T47D (cell line): ENCODE data around the gene KIF6.

Experiments used
- DNase-seq, 2 experiments: peaks; one replicate each; pipeline versions ENCODE4 v3.0.0 to v3.0.0-alpha.2; 2011 to 2012; ENCODE audit warnings: low read depth in 1 of 2, low spot score in 1 of 2
- JUND ChIP-seq: IDR thresholded peaks from 2 replicates; pipeline ENCODE4 v1.6.1; 2012; ENCODE audit warnings: low read depth
- in situ Hi-C: cut with HindIII; loops from 2 replicates; pipeline ENCODE4 v1.10.0; 2016; ENCODE audit warnings: low sequenced_read_pairs, low pct_unique_long_range_greater_than_20kb

KIF6 gene

DNA sequence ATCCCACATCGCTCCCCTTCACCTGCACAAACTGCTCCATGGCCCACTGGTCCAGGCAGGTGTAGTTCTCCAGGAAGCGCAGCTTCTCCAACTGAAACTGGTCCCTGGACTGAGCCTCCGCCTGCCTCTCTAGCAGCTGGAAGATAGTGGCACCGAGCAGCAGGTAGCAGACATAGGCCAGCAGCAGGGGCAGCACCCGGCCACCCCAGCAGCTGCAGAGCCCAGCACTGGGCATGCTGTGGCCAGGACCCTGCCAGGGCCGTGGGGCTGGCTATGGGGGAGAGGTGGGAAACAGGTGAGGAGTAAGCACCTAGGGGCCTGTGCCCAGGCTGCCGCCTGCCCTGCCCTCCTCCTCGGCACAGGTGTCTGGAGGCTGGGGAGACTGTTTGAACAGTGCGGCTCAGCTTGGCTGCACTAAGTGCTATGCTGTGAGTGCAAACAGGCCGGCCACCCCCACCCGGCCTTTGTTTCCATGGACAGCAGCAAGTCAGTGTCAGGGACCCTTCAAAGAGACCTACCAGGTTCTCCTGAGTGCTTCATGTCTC lies 402.8 kb downstream of the KIF6 start, which contains the start of gene KCNK16:
TSS of gene KCNK16 (minus strand) at position 397 of the 545 bp plus-strand sequence. CDS start at position 235, 162 bp downstream.
- no peak for DNase-seq
- no peak for TF ChIP-seq JUND
- in situ Hi-C loops = no loop called here

DNA sequence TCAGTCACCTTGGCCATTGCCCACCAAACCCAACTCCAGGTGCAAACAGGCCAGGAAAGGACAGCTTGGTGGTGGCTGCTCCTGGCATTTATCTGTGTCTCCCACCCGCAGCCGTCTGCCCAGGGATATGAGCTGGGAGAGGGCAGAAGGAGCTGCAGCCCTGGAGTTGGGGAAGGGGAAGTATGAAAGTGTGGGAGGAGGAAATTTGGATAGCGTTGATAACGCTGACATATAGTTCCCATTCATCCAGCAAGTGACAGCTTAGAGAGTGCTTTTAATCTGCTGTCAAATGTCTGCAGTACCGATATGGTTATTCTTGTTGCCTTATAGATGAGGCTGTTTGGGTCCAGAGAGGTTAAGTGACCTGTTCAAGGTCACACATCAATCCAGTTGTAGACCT lies 403.4 kb downstream of the KIF6 start:
- TF ChIP-seq JUND = no peak
- DNase-seq = no peak
- in situ Hi-C loops = no loop called here

DNA sequence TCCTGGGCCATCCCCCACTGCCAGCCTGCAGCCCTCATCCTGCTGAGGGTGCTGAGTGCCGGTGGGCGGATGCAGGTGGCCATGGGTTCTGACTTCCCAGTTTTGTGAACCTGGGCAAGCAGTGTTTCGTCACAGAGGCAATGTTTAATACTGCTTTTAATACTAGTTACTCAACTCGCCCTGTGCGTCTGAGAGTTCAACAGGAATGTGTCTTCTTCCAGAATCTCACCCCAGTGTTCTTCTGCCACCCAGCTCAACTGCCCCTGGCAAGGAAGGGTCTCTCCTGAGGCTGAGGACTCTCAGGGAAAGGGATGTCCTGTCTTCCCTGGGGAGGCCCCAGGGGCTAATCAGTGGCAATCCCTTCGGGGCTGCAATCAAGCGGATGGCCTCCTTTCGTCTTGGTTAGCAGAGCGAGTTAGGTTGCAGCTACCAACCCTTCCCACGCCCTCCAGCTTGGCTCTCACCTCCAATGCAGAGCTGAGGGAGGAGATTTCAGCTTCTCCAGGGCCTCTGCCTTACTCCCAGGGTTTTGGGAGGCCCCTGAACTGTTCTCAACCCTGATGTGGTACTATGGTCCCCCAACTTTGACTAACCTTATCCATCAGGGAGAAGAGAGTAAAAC lies 404.7 kb downstream of the KIF6 start:
- in situ Hi-C loops = no loop called here
- no peak for TF ChIP-seq JUND
- no peak for DNase-seq

DNA sequence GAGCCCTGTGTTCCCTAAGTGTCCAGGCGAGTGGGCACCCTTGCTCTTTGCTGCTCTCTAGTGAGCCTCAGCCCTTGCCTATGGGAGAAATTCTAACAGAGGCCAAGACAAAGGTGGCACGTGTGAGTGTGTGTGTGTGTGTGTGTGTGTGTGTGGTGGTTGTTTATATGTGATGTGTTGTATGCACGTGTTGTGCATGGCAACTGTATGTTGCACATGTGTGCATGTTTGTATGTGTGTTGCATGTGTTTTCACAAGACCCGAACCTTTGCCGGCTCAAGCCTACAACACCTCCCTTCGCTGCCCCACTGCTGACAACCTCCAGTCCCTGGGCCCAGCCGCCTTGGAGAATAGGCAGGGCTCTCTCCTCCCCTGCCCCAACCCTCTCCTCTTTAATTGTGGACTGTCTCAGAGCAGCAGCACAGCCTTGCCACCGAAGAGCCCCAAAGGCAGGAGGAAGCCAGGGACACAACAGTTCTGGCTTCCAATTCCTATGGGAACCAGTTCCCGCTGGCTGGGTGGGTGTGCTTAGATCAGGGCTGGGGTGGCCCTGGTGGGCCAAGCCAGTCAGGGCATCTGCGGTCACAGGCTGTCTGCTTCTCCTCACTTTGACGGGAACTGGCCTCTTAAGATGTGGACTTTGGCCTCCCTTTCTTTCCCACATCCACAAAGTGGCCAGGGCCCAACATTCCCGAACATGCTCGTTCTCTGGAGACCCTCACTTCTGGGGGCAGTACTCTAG lies 405.4 kb downstream of the KIF6 start:
- no peak for TF ChIP-seq JUND
- no peak for DNase-seq
- in situ Hi-C loops = no loop called here

DNA sequence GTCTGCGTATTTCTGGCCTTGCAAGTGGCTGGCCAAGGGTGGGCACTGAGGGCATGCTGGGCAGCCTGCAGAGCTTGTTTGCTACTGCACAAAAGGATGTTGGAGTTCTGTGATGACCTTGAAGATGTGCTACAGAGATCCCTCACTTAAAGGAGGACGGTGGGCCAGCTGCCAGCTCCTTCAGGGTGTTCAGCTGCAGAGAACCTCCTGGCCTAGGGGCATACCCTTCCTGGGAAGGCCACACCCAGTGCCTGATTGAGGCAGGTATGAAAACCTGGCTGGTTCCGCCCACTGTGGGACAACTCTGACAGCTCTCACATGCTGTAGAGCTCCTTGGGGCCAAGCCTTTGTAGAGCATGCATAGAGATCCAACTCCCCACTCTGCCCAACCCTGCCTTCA lies 408.0 kb downstream of the KIF6 start:
- DNase-seq = no peak
- in situ Hi-C loops = no loop called here
- TF ChIP-seq JUND = no peak

DNA sequence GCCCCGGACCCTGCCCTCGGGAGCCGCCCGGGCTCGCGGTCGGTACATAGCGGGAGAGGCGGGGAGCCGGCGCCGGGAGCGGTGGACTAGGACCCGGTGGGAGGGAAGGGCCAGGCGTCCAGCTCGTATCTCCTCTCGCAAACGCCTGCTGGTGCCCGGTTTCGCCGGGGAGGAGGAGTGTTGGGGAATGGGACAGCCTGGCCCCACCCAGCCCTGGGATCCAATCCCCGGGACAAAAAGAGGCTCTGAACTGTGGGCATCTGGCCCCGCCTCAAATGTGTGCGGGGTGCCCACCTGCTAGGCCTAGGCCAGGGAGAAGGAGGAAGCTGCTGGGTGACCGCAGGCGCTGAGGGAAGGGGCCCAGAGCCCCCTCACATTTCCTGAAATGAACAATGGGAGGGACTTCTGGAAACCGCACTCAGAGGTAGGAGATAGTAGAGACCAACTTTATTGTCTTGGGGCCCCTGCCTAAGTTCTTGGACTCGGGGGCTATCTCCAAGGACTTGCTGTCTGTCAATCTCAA lies 410.9 kb downstream of the KIF6 start, which contains the start of gene KCNK17:
TSS of gene KCNK17 (minus strand) at position 147 of the 523 bp plus-strand sequence. CDS start at position 48, 99 bp downstream.
- in situ Hi-C loops = no loop called here
- no peak for TF ChIP-seq JUND
- DNase-seq = no peak

DNA sequence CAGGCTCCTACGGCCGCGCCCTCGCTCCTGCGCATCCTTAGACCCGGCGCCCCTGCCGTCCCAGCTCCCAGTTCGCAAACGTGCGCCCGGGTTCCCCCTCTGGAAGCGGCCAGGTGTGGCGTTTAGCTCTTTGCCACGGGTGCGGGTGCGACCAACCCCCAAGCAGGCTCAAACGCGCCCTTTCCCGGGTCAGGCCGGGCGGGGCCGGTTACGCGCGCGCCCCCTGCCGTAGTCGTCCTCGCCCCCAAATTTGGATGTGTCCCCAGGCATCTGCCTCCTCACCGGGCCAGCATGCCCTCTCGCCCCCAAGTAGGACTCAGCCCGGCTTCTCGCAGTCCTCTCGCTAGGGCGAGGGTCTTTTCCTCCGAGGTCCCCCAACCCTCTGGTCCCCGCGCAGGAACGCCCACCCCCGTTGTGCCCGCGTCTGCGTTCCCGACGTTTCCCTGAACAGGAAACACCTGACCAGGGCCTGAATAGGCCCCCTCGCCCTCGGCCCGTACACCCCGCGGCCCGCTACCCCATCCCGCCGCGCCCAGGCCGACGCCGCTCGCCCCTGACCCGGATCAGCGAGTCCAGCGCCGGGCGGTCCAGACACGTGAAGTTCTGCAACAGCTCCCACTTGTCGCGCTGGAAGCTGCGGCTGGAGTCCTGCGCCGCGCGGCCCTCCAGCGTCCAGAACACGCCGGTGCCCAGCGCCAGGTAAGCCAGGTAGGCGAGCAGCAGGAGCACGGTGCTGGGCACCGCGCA lies 411.5 kb downstream of the KIF6 start:
- in situ Hi-C loops = no loop called here
- TF ChIP-seq JUND = no peak
- DNase-seq = no peak

DNA sequence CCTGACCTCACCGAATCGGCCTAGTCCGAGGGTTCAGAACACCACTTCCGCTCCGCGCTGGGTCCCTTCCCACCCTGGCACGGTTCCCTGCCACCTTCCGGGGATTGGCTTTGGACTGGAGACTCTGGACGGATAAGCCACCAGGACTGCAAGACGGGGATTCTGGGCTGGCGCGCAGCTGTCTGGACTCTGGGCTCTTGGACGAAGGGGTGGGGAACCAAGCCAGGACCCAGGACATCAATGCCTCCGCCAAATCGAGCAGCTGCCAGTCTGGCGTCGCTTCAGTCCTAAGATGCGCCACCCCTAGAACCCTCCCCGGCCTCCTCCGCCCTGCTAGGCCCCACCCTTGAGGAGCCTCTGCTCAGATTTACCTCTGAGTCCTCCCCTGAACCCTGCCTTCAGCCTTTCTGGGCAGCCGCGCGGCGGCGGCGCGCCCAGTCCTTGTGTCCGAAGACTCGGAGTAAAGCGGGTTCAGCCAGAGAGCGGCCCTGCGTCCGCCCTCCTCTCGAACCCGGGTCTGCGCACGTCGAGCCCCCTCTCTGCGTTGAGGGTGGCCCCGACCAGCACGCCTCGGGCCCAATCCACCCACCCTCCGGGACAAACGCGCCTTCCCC lies 412.2 kb downstream of the KIF6 start:
- in situ Hi-C loops = no loop called here
- TF ChIP-seq JUND = no peak
- DNase-seq = no peak

DNA sequence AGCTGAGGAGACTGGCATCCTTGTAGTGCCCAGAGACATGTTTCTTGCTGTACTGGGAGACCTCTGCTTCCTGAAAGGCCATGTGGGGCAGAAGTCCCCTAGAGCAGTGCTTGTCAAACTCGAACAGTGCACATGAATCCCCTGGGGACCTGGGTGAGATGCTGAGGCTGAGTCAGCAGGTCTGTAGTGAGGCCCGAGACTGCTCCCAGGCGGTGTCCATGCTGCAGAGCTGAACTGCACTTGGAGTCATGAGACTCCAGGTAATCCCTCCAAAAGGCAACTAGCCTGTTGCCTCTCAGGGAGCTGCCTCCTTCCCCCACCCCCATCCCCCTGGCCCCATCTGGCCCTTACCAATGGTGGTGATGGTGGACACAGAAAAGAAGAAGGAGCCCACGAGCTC lies 414.7 kb downstream of the KIF6 start:
- in situ Hi-C loops = no loop called here
- no peak for DNase-seq
- TF ChIP-seq JUND = no peak

DNA sequence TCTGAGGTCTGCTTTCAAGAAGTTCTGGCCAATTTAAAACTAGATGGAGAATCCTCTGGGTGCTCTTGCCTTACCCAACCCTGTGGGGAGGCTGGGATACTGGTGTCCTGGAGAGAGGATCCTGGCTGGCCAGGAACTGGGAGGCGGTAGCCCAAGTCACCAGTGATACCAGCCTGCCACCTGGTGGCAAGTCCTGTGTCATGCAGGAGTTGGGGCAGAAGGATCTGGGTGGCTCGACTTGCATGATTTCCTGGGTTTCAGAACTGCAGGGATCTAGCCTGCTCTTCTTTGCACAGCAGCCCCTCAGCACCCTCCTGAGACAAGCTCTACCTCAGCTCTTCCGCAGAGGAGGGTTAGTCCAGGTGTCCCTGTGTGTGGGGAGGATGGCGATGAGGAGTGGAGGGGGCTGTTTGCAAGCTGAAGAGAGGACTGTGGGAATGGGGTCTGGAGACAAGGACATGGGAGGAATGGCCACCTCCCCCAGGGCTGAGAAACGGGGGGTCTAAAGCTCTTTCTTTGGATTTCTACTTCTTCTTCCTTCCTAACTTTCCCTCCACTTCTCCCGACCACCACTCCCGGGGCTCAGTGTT lies 415.2 kb downstream of the KIF6 start:
- in situ Hi-C loops = no loop called here
- TF ChIP-seq JUND = no peak
- DNase-seq = peak; percentile 87 to 92

DNA sequence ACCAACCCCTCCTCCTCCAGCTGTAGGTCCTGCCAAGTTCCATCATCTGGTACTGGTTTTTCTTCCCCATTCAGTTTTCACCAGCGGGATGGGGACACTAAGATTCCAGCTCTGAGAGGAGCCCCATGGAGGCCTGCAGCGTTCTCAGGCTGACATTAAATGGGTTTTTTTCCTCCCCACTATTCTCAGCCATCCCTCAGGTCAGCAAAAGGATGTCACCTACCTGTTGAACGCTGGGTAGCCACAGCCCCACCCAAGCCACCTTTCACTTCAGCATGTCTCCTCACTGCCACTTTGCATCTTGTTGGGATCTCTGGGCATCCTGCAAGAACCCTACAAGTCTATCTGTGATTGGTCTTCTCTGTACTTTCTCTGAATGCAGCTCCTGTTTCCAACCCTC lies 417.7 kb downstream of the KIF6 start:
- no peak for DNase-seq
- in situ Hi-C loops = no loop called here
- no peak for TF ChIP-seq JUND

DNA sequence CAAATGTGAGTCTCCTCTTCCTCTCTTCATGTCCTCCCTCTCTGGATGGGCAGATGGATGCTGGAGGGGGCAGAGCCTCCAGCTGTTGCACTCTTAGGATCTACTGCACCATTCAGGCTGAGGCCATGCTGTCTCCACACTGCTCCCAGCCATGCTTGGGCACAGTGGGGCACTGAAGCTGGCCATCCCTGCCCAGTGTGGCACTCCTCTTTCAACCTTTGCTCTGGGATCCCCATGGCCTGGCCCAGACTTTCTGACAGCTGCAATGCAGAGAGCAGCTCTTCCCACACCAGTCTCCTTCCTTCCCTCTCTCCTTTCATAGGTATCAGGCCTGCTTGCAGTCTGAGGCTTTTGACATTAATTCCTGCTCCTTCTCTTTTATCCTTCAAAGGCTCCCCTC lies 420.3 kb downstream of the KIF6 start:
- TF ChIP-seq JUND = no peak
- in situ Hi-C loops = no loop called here
- no peak for DNase-seq
